GM21825 (cell line): Measurements from ENCODE around the gene ANKRD27.
A peak's percentile ranks its signal among the peaks of the same experiment; 100 is the strongest.

ENCODE experiments used
- ATAC-seq: cut with Tn5 transposase; IDR thresholded peaks from one replicate; pipeline ENCODE4 v1.9.1; 2021; ENCODE audit warnings: mild to moderate bottlenecking, moderate library complexity; ENCODE audit not compliant: unreplicated experiment

ANKRD27 gene

DNA sequence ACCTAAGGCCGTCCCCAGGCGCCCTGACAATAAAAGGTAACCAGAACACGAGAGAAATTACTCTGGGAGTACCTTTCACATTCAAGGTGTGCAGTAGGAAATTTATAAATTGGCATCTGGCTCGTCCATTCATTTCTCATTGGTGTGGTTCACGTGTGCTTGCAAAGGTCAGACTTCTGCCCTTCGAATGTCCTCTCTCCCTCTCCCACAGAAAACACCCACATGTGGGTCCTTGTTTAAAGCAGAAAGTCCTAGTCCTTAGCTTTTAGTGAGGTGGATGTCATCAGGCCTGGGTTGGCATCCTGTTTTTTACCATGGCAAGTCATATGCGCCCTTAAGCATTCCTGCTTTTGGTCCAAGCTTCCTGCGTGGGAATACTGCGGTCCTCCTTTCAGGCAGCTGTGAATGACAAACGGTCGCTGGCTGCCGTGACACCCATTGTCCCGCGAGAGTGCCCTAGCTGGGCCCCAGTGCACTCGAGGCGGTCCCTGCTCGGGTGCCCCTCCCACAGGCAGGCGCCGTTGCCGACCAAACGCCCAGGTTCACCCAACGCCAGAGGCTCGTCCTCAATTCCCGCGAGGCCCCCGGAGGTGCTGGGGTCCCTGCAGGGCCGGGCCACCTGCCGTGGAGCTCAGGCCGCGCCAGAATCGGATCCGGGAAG lies 16.4 kb upstream of the ANKRD27 start, which contains the start of gene NUDT19:
Gene NUDT19 (plus strand): TSS at position 531 of the 661 bp plus-strand sequence. CDS start 140 bp downstream, outside the sequence.
- ATAC-seq = peak; percentile 84

DNA sequence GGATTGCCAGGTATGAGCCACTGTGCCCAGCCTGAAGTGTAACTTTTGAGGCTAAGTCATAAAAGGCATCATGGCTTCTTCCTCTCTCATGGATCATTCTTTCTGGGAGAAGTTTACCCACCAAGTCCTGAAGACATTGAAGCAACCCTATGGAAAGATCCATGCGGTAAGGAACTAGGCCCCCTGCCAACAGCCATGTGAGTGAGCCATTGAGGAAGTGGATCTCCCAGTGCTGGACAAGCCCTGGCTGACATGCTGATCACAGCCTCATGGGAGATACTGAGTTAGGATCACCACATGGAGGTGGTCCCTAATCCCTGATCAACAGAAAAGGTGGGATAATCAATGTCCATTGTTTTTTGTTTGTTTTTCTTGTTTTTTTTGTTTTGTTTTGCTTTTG lies 13.3 kb upstream of the ANKRD27 start:
- no peak for ATAC-seq

DNA sequence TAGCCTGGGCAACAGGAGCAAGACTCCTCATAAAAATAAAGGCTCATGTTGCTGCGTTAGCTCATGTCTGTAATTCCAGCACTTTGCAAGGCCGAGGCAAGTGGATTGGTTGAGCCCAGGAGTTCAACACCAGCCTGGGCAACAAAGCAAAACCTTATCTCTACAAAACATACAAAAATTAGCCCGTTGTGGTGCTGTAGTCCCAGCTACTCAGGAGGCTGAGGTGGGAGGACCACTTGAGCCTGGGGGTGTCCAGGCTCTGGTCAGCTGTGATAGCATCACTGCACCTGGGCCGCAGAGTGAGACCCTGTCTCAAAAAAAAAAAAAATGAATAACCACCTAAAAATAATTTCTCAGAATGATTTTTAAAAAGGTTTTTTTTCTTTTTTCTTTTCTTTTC lies 12.7 kb upstream of the ANKRD27 start:
- ATAC-seq = no peak

DNA sequence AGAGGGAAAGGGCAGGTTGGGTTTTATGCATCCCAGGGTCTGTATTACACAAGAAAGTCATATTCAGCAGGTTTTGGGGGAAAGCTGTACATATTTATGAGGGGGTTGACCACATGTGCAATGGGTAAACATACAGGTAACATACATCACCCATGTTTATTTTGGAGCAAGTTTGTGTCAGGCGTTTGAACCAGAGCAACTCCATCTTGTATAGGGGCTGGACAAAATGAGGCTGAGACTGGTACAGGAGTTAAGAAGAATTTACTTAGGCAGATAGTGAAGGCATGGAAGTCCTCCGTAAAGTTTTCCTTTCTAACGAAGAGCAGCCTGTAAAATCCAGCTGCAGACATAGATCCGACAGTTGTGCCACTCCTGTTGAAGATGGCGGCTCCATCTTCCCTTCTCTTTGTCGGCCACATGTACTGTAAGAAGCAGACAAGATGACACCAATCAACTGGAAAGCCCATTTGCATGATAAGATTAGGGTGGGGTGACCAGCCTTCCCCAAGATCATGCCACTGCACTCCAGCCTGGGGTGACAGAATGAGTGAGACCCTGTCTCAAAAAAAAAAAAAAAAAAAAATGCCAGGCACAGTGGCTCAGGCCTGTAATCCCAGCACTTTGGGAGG lies 12.0 kb upstream of the ANKRD27 start:
- no peak for ATAC-seq

DNA sequence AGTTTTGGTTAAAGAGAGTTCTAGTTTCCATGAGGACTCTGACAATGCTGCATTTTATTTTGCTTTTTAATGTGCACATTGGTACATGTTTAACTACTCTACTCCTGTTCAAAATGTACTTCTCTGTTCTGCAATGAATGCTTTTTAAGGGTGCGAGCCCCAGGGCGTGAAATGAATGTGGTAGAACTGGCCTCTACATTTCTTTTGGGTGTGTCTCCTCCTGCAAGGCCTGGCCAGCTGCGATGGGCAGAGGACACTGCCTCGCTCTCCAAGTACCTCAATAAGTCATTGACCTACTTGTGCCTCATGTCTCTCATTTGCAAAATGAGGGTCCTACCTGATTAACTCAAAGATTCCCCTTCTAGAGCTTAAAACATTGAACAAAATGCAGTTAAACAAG lies 7.3 kb upstream of the ANKRD27 start:
- no peak for ATAC-seq

DNA sequence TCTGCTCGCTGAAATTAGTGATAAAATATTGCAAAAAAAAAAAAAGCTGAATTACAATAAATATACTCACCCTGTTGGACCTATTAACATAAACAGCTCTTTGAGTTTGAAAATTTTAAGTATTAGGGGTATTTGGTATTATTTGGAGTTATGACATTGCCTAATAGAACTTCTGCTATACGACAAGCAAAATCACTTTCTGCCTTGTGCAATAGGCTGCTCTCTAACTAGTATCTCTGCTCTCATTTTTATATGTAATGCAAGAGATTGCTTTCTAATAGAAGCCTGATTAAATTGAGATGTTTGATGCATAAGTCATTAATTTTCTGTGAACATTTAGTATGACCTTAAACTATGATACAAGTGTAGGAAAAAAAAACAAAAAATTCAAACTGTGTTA lies 6.0 kb upstream of the ANKRD27 start:
- ATAC-seq = no peak

DNA sequence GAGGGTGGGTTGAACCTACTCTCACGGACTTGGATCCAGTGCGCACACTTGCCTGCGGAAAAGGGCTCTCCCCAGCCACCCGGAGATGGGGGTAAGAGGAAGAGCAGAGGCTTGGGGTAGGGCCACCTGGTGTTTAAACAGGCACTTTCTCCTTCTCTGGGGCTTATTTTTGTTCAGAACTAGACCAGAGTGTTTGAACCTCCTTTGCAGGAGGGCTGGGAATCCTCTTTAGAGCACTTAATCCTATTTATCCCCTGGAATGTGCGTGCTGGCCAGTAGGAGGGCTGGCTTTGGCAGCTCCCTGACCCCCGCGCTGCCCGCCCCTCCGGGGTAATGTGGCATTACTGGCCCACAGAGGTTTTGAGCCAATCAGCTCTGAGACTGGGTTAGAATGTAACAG lies 2.7 kb upstream of the ANKRD27 start:
- ATAC-seq = no peak

DNA sequence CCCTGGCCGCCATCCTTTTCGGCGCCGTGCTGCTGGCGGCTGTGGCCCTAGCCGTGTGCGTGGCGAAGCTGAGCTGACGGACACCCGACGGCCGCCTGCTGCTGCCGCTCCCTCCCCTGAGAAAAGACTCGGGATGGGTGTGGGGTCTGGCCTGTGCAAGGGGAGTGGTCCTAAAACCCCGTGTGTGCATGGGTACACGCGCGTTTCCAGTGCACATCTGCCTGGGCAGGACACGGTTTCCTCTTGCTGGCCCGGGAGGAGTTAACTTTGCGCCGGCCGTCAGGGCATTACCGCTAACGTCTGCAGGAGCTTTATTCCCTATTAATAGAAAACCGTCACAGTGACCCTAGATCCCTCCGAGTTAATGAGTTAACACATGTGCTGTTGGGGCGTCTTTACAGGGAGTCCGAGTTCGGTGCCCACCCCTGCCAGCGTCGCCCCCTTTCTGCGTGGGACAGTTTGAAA lies 1.9 kb upstream of the ANKRD27 start:
- no peak for ATAC-seq

DNA sequence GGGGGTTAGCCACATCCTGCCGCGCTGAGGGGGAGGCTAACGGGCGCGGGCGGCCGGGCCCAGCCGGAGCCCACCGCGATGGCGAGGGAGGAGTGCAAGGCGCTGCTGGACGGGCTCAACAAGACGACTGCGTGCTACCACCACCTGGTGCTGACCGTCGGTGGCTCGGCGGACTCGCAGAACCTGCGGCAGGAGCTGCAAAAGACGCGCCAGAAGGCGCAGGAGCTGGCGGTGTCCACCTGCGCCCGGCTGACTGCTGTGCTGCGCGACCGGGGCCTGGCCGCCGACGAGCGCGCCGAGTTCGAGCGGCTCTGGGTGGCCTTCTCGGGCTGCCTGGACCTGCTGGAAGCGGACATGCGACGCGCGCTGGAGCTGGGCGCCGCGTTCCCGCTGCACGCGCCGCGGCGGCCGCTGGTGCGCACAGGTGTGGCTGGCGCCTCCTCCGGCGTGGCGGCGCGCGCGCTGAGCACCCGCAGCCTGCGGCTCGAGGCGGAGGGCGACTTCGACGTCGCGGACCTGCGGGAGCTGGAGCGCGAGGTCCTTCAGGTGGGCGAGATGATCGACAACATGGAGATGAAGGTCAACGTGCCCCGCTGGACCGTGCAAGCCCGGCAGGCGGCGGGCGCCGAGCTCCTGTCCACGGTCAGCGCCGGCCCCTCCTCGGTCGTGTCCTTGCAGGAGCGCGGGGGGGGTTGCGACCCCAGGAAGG lies 1.4 kb upstream of the ANKRD27 start:
- ATAC-seq = peak; percentile 4

DNA sequence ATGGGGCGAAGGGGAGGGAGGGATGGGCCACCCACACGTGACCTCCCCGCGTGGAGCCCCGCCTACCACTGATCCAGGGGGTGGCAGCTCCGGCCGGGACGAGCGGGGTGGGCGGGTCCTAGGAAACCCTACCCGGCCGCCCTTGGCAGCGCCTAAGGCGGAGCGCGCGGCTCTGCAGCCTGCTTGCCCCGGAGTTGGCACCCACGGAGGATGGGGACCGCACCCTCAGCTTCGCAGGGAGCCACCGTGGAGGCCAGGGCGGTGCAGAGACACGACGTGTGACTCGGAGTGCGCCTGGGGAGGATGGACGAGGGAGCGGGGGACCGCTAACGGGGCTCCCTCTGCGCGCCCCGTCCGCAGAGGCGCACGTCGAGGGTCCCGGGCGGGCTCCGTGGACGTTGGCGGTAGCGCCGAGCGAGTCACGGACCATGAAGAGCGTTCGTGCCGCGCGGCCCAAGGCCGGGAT lies 773 bp upstream of the ANKRD27 start, which contains the start of gene RGS9BP:
Gene RGS9BP (plus strand): TSS at position 129 of the 466 bp plus-strand sequence. CDS start 416 bp downstream, outside the sequence.
- peak; percentile 28 for ATAC-seq

DNA sequence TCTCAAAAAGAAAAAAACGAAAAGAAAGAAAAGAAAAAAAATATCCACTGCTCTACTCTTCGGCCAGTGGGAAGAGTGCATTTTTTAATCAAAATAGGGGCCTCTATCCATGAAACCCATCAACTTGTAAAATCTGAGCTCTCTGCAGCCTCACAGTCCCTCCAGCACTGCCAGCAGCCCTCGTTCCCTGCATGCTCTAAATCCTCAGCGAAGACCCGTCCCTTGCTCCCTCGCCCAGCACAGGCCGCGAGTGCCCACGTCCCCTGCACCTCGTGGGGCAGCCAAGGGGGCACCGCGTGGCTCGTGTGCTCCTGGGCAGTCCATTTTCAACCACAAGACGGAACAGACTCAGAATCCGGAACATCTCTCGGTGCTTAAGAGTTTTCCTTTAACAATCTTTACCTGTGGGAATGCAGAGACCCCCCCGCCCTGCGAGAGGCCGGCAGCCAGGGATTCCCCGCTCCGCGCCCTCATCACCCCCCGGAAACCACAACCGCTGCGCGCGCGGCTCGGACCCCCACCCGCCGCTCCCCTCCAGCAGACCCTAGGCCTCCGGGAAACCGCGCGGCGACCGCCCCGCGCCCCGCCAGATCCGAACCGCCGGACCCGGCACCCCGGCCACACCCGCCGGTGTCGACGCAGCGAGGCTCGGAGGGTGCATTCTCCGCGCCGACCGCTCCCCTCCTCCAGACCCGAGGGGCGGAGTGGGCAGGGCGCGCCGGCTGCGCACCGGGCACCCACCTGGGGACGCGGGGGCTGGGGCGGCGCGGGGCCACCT lies 638 bp downstream of the ANKRD27 start:
- ATAC-seq = no peak

DNA sequence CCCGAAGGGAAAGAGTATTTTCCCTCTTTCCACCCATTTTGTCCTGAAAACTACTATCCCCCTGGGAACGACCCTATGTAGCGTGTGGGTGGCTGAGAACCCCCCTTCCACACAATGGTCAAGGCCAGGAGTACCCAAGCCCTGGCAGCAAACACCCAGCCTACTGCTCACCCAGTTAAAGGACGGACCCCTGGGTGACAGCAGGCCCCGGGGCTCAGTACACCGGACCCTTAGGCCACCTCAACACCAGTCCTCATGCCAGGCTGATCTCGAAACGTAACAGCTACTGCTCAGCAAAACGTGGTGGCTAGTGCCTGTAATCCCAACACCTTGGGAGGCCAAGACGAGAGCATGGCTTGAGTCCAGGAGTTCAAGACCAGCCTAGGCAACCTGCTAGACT lies 1.4 kb downstream of the ANKRD27 start:
- ATAC-seq = no peak

DNA sequence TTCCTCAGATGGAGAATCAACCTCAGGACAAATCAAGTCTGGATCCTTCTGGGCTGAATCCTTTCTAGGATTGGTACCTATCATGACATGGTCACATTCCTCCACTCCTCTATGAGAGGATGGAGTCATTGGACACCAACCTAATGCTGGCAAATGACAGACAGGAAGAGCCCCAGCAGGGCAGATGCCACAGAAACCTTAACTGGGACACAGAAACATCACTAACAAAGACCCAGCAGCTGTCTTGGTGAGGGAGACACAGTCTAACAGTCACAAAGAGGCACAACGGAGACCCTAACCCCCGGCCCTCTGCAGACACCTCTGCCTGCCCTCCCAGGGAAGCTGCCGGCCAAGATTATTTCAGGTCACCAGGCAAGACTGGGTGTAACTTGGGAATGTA lies 2.1 kb downstream of the ANKRD27 start:
- no peak for ATAC-seq

DNA sequence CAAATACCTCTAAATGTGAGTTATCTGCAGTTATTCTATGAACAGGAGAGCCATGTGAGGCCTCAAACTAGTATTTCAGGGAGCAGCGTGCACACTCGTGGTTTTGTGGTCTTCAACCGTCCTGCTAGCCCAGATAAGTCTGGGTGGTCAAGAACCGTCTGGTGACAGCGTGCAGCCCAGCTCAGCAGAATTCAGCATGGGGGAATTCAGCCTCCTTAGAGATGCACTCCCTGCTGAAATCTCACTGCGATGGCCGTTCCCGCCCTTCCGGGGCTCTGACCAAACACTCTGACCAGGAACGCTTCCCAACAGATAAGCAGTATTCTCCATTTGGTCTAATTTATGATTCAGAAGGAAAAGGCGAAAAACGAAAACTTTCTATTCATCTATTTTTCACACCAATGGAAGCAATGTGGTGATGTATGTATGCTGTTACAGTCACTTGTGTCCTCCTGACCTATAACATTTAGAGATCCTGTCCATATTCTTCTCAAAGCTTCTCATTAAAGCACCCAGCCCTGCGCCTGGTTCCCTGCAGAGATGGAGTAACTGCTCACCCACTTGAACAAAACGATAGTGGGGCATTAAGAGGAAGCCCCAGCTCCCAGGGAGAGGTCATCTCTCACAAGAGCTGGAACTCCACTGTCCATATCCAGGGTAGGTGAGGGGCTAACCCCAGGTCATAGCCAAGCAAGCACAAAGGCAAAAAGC lies 2.9 kb downstream of the ANKRD27 start:
- no peak for ATAC-seq

DNA sequence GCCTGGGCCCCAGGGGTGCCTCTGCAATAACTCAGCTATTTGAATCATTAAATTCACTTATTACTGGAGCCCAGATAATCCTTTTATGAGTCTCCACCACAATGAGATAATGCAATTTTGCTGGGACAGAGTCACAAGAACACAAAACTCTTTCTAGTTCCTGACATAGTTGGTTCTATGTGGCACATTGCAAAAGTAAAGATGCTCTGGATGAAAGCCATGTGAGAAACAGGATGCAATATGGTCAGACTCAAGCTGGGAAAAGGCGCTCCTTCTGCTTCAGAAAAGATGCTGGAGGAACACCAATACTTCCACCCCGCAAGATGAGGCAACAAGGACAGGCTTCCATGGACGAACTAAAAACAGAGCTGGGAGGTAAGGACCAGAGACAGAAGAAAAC lies 5.7 kb downstream of the ANKRD27 start:
- no peak for ATAC-seq

DNA sequence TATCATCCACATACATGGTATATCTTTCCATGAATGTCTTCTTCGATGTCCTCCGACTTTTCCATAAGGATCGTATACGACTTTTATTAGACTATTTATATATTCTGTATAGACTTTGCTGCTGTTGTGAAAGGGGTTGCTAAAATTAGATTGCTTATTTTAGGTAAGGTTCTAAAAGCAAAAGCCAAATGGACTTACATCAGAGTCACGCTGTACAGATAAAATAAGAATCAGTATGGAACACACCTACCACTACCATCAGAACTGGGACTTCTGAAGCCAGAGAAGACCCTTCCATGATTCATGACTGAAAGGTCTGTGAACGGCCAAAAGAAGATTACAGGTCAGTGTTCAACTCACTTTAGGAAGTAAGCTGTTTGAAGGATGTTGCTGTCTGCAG lies 8.9 kb downstream of the ANKRD27 start:
- no peak for ATAC-seq

DNA sequence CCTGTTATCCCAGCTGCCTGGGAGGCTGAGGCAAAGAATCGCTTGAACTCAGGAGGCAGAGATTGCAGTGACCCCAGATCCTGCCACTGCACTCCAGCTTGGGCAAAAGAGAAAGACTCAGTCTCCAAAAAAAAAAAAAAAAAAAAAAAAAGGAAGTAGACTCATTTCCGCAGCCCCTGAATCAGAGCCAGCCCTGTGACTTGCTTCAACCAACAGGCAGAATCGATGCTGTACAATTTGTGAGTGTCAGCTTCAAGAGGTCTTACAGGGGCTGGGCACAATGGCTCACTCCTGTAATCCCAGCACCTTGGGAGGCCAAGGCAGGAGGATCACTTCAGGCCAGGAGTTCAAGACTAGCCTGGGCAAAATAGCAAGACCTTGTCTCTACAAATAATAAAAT lies 12.8 kb downstream of the ANKRD27 start:
- ATAC-seq = no peak

DNA sequence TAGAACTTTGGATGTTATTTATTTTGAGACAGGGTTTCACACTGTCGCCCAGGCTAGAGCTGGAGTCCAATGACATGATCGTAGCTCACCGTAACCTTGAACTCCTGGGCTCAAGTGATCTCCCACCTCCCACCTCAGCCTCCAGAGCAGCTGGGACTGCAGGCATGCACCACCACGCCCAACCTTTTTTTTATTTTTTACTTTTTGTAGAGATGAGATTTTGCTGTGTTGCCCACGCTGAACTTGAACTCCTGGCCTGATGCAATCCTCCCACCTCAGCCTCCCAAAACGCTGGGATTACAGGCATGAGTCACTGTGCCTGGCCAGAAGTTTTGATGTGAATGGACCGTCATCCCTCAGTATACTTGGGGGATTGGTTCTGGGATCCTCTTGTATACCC lies 13.7 kb downstream of the ANKRD27 start:
- no peak for ATAC-seq

DNA sequence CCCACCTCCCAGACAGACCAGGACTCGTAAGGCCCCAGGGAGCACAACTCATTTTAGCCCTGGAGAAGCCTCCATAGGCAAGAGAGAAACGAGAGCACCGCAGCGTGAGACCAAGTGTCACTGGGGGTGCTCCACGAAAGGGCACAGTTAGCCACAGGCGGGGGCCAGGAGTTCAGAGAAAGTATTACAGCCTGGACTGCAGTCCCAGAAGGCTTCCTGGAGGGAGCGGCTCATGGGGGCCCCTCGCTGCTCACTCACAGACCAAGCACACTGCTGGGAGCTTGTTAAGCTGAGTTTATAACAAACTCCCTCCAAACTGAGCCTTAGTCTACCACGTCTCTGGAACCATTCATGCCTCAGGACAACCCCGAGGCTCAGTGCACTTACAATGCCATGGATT lies 16.5 kb downstream of the ANKRD27 start:
- no peak for ATAC-seq

DNA sequence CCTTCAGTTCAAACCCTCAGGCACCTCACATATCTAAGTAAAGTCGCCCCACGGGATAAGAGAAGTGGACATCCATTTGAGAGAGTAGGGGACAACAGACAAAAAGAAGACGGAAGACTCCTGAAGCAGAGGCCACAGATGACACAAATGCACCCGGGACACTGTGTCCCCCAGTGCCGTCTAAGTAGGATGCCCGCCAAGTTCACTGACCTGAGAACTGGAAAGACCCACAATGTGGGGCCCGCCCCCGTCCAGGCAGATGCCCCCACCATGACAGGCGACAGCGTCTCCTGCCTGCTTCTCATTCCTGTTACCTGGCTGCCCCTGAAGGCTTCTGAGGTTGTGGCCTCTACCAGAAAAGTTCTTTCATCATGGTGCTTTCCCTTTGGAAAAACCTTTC lies 16.9 kb downstream of the ANKRD27 start:
- no peak for ATAC-seq
